Liver (tissue), 3 donors: ENCODE measurements around the gene EDEM2.

ENCODE experiments used
- FOXA1 ChIP-seq: IDR thresholded peaks from 2 replicates; pipeline ENCODE4 v1.6.1; 2016; ENCODE audit warnings: antibody characterized with exemption
- JUND ChIP-seq, 2 donors: IDR thresholded peaks; 2 replicates each; pipeline ENCODE4 v1.6.1; 2016; ENCODE audit warnings: antibody characterized with exemption in 2 of 2
- SP1 ChIP-seq: IDR thresholded peaks from 2 replicates; pipeline ENCODE4 v1.6.1; 2018; ENCODE audit warnings: antibody characterized with exemption, mild to moderate bottlenecking
- TAF1 ChIP-seq: conservative IDR thresholded peaks from 2 replicates; pipeline ENCODE4 v1.6.1; 2016; ENCODE audit warnings: antibody characterized with exemption, mild to moderate bottlenecking
- YY1 ChIP-seq: IDR thresholded peaks from 2 replicates; pipeline ENCODE4 v1.6.1; 2016; ENCODE audit warnings: antibody characterized with exemption, mild to moderate bottlenecking
- TF ChIP-seq, protein P1 (sequence below): fragments of 150-350 bp; IDR thresholded peaks from 2 replicates; pipeline ENCODE4 v1.5.1; 2017; ENCODE audit warnings: improper control_type of control experiment, low read depth, low read length; ENCODE audit not compliant: missing input control
- donor health status: healthy.
- donor health status: healthy.

- TF ChIP-seq, protein P1, sequence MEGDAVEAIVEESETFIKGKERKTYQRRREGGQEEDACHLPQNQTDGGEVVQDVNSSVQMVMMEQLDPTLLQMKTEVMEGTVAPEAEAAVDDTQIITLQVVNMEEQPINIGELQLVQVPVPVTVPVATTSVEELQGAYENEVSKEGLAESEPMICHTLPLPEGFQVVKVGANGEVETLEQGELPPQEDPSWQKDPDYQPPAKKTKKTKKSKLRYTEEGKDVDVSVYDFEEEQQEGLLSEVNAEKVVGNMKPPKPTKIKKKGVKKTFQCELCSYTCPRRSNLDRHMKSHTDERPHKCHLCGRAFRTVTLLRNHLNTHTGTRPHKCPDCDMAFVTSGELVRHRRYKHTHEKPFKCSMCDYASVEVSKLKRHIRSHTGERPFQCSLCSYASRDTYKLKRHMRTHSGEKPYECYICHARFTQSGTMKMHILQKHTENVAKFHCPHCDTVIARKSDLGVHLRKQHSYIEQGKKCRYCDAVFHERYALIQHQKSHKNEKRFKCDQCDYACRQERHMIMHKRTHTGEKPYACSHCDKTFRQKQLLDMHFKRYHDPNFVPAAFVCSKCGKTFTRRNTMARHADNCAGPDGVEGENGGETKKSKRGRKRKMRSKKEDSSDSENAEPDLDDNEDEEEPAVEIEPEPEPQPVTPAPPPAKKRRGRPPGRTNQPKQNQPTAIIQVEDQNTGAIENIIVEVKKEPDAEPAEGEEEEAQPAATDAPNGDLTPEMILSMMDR: no peak
- TF ChIP-seq JUND (IDR thresholded peaks at IDR 0.05) (no peak), YY1 (no peak), SP1 (no peak), TAF1 (no peak), FOXA1 (no peak)
These were observed 25.9 kb downstream of the EDEM2 start for GRCh38 chr20:35121186-35121585.
